H9 (cell line): ENCODE data around the gene PHF20. TPM values are rescaled to one million over a fixed set of nuclear protein-coding genes. Genes with fewer than 3 reads are reported as not detected.

Experiments used
- DNase-seq: peaks from one replicate; pipeline ENCODE4 v3.0.0-alpha.2; 2017
- H2AFZ ChIP-seq: one replicate; pipeline ENCODE4 v1.6.1; 2013; ENCODE audit warnings: mild to moderate bottlenecking, low read length, control low read depth, moderate library complexity
- H2AK5ac ChIP-seq: 2 replicates; pipeline ENCODE4 v1.6.1; 2013; ENCODE audit warnings: low read length, control low read depth, mixed read lengths; ENCODE audit not compliant: insufficient read length
- H2BK120ac ChIP-seq: one replicate; pipeline ENCODE4 v1.6.1; 2013; ENCODE audit warnings: low read depth, mild to moderate bottlenecking, low read length, control low read depth, inconsistent platforms; ENCODE audit not compliant: poor library complexity, severe bottlenecking
- H2BK12ac ChIP-seq: 2 replicates; pipeline ENCODE4 v1.6.1; 2013; ENCODE audit warnings: low read length, control low read depth, mixed read lengths, low read depth; ENCODE audit not compliant: insufficient read length
- H2BK15ac ChIP-seq: 2 replicates; pipeline ENCODE4 v1.6.1; 2013; ENCODE audit warnings: low read depth, low read length, control low read depth
- H2BK20ac ChIP-seq: one replicate; pipeline ENCODE4 v1.6.1; 2013; ENCODE audit warnings: low read depth, mild to moderate bottlenecking, low read length, control low read depth, inconsistent platforms; ENCODE audit not compliant: poor library complexity, severe bottlenecking
- H2BK5ac ChIP-seq: 2 replicates; pipeline ENCODE4 v1.6.1; 2013; ENCODE audit warnings: low read length, control low read depth, mixed read lengths; ENCODE audit not compliant: insufficient read length
- H3K14ac ChIP-seq: 2 replicates; pipeline ENCODE4 v1.6.1; 2013; ENCODE audit warnings: low read length, control low read depth; ENCODE audit not compliant: insufficient read depth
- H3K18ac ChIP-seq: 2 replicates; pipeline ENCODE4 v1.6.1; 2013; ENCODE audit warnings: low read depth, mild to moderate bottlenecking, mixed read lengths, low read length, control low read depth; ENCODE audit not compliant: insufficient read length
- H3K23ac ChIP-seq: 2 replicates; pipeline ENCODE4 v1.6.1; 2013; ENCODE audit warnings: low read length, control low read depth, mixed read lengths, low read depth; ENCODE audit not compliant: insufficient read length
- H3K23me2 ChIP-seq: 2 replicates; pipeline ENCODE4 v1.6.1; 2013; ENCODE audit warnings: low read depth, mild to moderate bottlenecking, mixed read lengths, low read length, control low read depth; ENCODE audit not compliant: insufficient read length, poor library complexity, severe bottlenecking
- H3K27ac ChIP-seq: 2 replicates; pipeline ENCODE4 v1.5.1; 2013; ENCODE audit warnings: low read length, control low read depth, mixed read lengths, low read depth; ENCODE audit not compliant: insufficient read length
- H3K27me3 ChIP-seq: 2 replicates; pipeline ENCODE4 v1.6.1; 2013; ENCODE audit warnings: low read length, control low read depth, inconsistent platforms; ENCODE audit not compliant: insufficient read depth
- H3K4ac ChIP-seq: 2 replicates; pipeline ENCODE4 v1.6.1; 2013; ENCODE audit warnings: low read depth, mild to moderate bottlenecking, control low read depth, inconsistent platforms, low read length, moderate library complexity
- H3K4me1 ChIP-seq: 2 replicates; pipeline ENCODE4 v1.6.1; 2013; ENCODE audit warnings: low read length, control low read depth, inconsistent platforms; ENCODE audit not compliant: insufficient read depth
- H3K4me2 ChIP-seq: 2 replicates; pipeline ENCODE4 v1.6.1; 2013; ENCODE audit warnings: low read length, control low read depth, mixed read lengths; ENCODE audit not compliant: insufficient read length, insufficient read depth
- H3K56ac ChIP-seq: 2 replicates; pipeline ENCODE4 v1.6.1; 2013; ENCODE audit warnings: low read depth, mild to moderate bottlenecking, mixed read lengths, low read length, control low read depth; ENCODE audit not compliant: insufficient read length
- H3K79me1 ChIP-seq: 2 replicates; pipeline ENCODE4 v1.6.1; 2013; ENCODE audit warnings: low read depth, mild to moderate bottlenecking, moderate library complexity, low read length, control low read depth, inconsistent platforms; ENCODE audit not compliant: insufficient read depth, poor library complexity, severe bottlenecking
- H3K79me2 ChIP-seq: 2 replicates; pipeline ENCODE4 v1.6.1; 2013; ENCODE audit warnings: low read length, control low read depth, inconsistent platforms; ENCODE audit not compliant: insufficient read depth
- H3K9ac ChIP-seq: 2 replicates; pipeline ENCODE4 v1.6.1; 2013; ENCODE audit warnings: low read length, control low read depth, mixed read lengths; ENCODE audit not compliant: insufficient read length; ENCODE audit errors: extremely low read depth
- H3K9me3 ChIP-seq: one replicate; pipeline ENCODE4 v1.6.1; 2013; ENCODE audit warnings: low read depth, low read length, inconsistent platforms; ENCODE audit not compliant: control insufficient read depth
- H3T11ph ChIP-seq: one replicate; pipeline ENCODE4 v1.6.1; 2013; ENCODE audit warnings: mild to moderate bottlenecking, low read length, control low read depth, inconsistent platforms
- H4K20me1 ChIP-seq: one replicate; pipeline ENCODE4 v1.6.1; 2013; ENCODE audit not compliant: control insufficient read depth, insufficient read length, insufficient read depth
- H4K5ac ChIP-seq: 2 replicates; pipeline ENCODE4 v1.6.1; 2013; ENCODE audit warnings: low read depth, mild to moderate bottlenecking, mixed read lengths, low read length, control low read depth; ENCODE audit not compliant: insufficient read length
- H4K8ac ChIP-seq: replicated peaks from 2 replicates; pipeline ENCODE4 v1.6.1; 2013; ENCODE audit warnings: low read length, control low read depth, mixed read lengths, low read depth; ENCODE audit not compliant: insufficient read length
- H4K91ac ChIP-seq: 2 replicates; pipeline ENCODE4 v1.6.1; 2013; ENCODE audit warnings: low read depth, mild to moderate bottlenecking, moderate library complexity, mixed read lengths, low read length, control low read depth; ENCODE audit not compliant: insufficient read length
- H3K27ac Mint-ChIP-seq, 3 experiments: 2 replicates in 2 of 3; 3 replicates in 1 of 3; pipeline ENCODE4 v1.8.0; 2020 to 2021; ENCODE audit warnings: mixed read lengths in 3 of 3, mild to moderate bottlenecking in 1 of 3, moderate library complexity in 1 of 3
- H3K27me3 Mint-ChIP-seq: 2 replicates; pipeline ENCODE4 v1.8.0; 2021; ENCODE audit warnings: low read depth, mild to moderate bottlenecking, moderate library complexity, mixed read lengths
- H3K36me3 Mint-ChIP-seq, 3 experiments: 2 replicates in 2 of 3; 3 replicates in 1 of 3; pipeline ENCODE4 v1.8.0; 2020 to 2021; ENCODE audit warnings: low read depth in 3 of 3, mixed read lengths in 3 of 3; ENCODE audit not compliant: insufficient read depth in 1 of 3
- H3K4me1 Mint-ChIP-seq, 2 experiments: 2 replicates each; pipeline ENCODE4 v1.8.0; 2020; ENCODE audit warnings: mixed read lengths in 2 of 2
- H3K4me3 Mint-ChIP-seq, 2 experiments: 2 replicates in 1 of 2; 3 replicates in 1 of 2; pipeline ENCODE4 v1.8.0; 2020 to 2021; ENCODE audit warnings: mild to moderate bottlenecking in 2 of 2, mixed read lengths in 2 of 2, moderate library complexity in 1 of 2
- H3K9me3 Mint-ChIP-seq, 2 experiments: 2 replicates in 1 of 2; 3 replicates in 1 of 2; pipeline ENCODE4 v1.8.0; 2020; ENCODE audit warnings: mild to moderate bottlenecking in 2 of 2, mixed read lengths in 2 of 2, moderate library complexity in 1 of 2
- CTCF ChIP-seq: fragments of 200-600 bp; sonication (generic); conservative IDR thresholded peaks from 3 replicates; pipeline ENCODE4 v1.8.0; 2021; ENCODE audit warnings: antibody characterized with exemption, mild to moderate bottlenecking
- WGBS: extraction: QIAGEN DNeasy Blood & Tissue Kit; methylation state at CpG from one replicate; pipeline ENCODE4 v1.1.7; 2013; ENCODE audit warnings: missing lambda C conversion rate, low lambda C conversion rate, mixed read lengths; ENCODE audit not compliant: insufficient read length; ENCODE audit errors: extremely low coverage; 5-methylcytosine and 5-hydroxymethylcytosine counted together
- total RNA-seq: library from RNA; stranded (reverse); gene quantifications from 2 replicates; pipeline ENCODE4 v1.2.1, GENCODE V29; 2021

Gene PHF20
- total RNA-seq, 1 experiment from 2014 or later = 50.3 TPM

DNA sequence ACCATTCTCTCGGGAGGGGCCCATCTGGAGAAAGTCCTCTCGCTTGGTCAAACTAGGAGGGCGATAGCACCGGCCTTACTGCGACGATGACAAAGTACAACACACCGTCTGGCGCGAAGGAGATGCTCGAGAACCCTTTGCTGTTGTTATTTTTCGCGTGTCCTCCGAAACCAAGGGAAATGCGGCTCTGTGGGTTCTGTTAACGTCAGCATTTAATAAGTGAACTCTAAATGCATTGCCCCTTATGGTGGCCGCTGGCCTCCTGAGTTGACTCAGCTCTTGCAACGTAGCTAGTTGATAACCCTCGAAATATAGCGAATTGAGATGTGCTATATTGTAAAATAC, 183.1 kb downstream of the PHF20 start:
- no peak overlapping the region for H2BK20ac ChIP-seq
- H3T11ph ChIP-seq = no peak overlapping the region
- H3K56ac ChIP-seq = no peak overlapping the region
- H3K14ac ChIP-seq = peak overlapping the region; percentile 83
- Mint-ChIP-seq H3K9me3 (no peaks in the 10 kb centered on the region), H3K27ac (peak overlapping the region; percentile 97 to 98 (median 98)), H3K4me3 (peak overlapping the region; percentile 90 to 98), H3K27me3 (no peaks in the 10 kb centered on the region; the same call in 1 of the 2 replicates), H3K4me1 (peaks cover 9% of the 10 kb centered on the region in 2 experiments), H3K36me3 (no peaks in the 10 kb centered on the region; a peak in 1 of 7 replicates)
- peaks cover 12% of the 10 kb centered on the region for H3K23me2 ChIP-seq
- no peaks in the 10 kb centered on the region for H3K4me1 ChIP-seq
- WGBS = no CpG with 5 or more reads among the region's 19 CpGs
- no peak overlapping the region for H3K23ac ChIP-seq
- no peak overlapping the region for H2BK12ac ChIP-seq
- H3K79me1 ChIP-seq = no peaks in the 10 kb centered on the region
- peak overlapping the region; percentile 7 for H2AFZ ChIP-seq
- H3K9ac ChIP-seq = peak overlapping the region; percentile 68
- H4K91ac ChIP-seq = no peak overlapping the region
- no peak for DNase-seq
- no peak overlapping the region for H3K4ac ChIP-seq
- H4K20me1 ChIP-seq = no peaks in the 10 kb centered on the region
- H3K18ac ChIP-seq = peak overlapping the region; percentile 66
- TF ChIP-seq CTCF = no peak
- 0 out of 2 replicates have a peak, but pooled peaks cover 2% of the 10 kb centered on the region for H3K79me2 ChIP-seq
- no peak overlapping the region for H2BK5ac ChIP-seq
- peak overlapping the region; percentile 94 for H3K4me2 ChIP-seq
- no peak overlapping the region for H2AK5ac ChIP-seq
- H3K27ac ChIP-seq = peak overlapping the region; percentile 45
- H2BK120ac ChIP-seq = no peak overlapping the region
- H3K27me3 ChIP-seq = 0 out of 2 replicates have a peak, but pooled peaks cover 1% of the 10 kb centered on the region
- H3K9me3 ChIP-seq = no peaks in the 10 kb centered on the region
- H4K5ac ChIP-seq = no peak overlapping the region
- H2BK15ac ChIP-seq = no peak overlapping the region
- H4K8ac ChIP-seq = no peak overlapping the region
